ENCODE measurements around the gene ZNF273. TPM values are rescaled to one million over a fixed set of nuclear protein-coding genes. Genes with fewer than 3 reads are reported as not detected.

Gene ZNF273
- polyA plus RNA-seq, 1 donor (not counting 4 experiments of a cell fraction or from before 2014, with no cell fraction given), result 4.7 TPM

GRCh38 chr7:64965594-64965993, 62.5 kb downstream of the ZNF273 start:
- no peak for DNase-seq (ENCODE audit: low read depth, low spot score)
- Histone ChIP-seq H3K27me3 (ENCODE audit: control insufficient read depth, extremely low read depth, insufficient read depth, low read length) (no peaks in the 10 kb centered on the region), H3K36me3 (ENCODE audit: control insufficient read depth in 2 of 2, extremely low read depth in 1 of 2, insufficient read depth in 2 of 2, low read length in 2 of 2) (no peaks in the 10 kb centered on the region), H3K9ac (ENCODE audit: control insufficient read depth, extremely low read depth, insufficient read depth, low read length) (no peak overlapping the region), H3K4me1 (ENCODE audit: control insufficient read depth, extremely low read depth, insufficient read depth, low read length) (no peaks in the 10 kb centered on the region), H2AFZ (ENCODE audit: control insufficient read depth, low read length) (no peak overlapping the region), H3K9me3 (ENCODE audit: control insufficient read depth, low read depth, low read length) (no peaks in the 10 kb centered on the region), H3K27ac (ENCODE audit: control insufficient read depth, insufficient read depth, low read length) (no peak overlapping the region), H3K9me1 (ENCODE audit: control insufficient read depth, extremely low read depth, insufficient read depth, low read length) (no peaks in the 10 kb centered on the region), H3K79me2 (ENCODE audit: control insufficient read depth, insufficient read depth, low read length) (no peaks in the 10 kb centered on the region), H4K20me1 (ENCODE audit: control insufficient read depth, extremely low read depth, insufficient read depth, low read length) (no peaks in the 10 kb centered on the region), H3K4me3 (ENCODE audit: control insufficient read depth in 2 of 3, extremely low read depth in 1 of 3, insufficient read depth in 2 of 3, low read depth in 1 of 3, low read length in 3 of 3) (no peak overlapping the region), H3K4me2 (ENCODE audit: control insufficient read depth, extremely low read depth, insufficient read depth, low read depth, low read length) (no peak overlapping the region)
- dilution Hi-C loops (cut with MboI; ENCODE audit: extremely low pct_ligation_motif_present, low sequenced_read_pairs), result no loop called here
- TF ChIP-seq CTCF (optimal IDR thresholded peaks at IDR 0.05 in 1 of 3, IDR thresholded peaks at IDR 0.05 in 1 of 3, conservative IDR thresholded peaks at IDR 0.05 in 1 of 3; ENCODE audit: extremely low read depth in 1 of 3, insufficient read depth in 2 of 3, low read length in 3 of 3), result no peak
- TF ChIP-seq EZH2 (IDR thresholded peaks at IDR 0.05; ENCODE audit: low read length), result no peak
- no peak for FAIRE-seq

GRCh38 chr7:64978497-64979203, 75.6 kb downstream of the ZNF273 start:
- Histone ChIP-seq H3K27ac (ENCODE audit: control insufficient read depth, insufficient read depth, low read length) (no peak overlapping the region), H3K9me1 (ENCODE audit: control insufficient read depth, extremely low read depth, insufficient read depth, low read length) (no peaks in the 10 kb centered on the region), H3K79me2 (ENCODE audit: control insufficient read depth, insufficient read depth, low read length) (no peaks in the 10 kb centered on the region), H3K9ac (ENCODE audit: control insufficient read depth, extremely low read depth, insufficient read depth, low read length) (no peak overlapping the region), H3K4me3 (ENCODE audit: control insufficient read depth in 2 of 3, extremely low read depth in 1 of 3, insufficient read depth in 2 of 3, low read depth in 1 of 3, low read length in 3 of 3) (no peak overlapping the region), H3K36me3 (ENCODE audit: control insufficient read depth in 2 of 2, extremely low read depth in 1 of 2, insufficient read depth in 2 of 2, low read length in 2 of 2) (no peaks in the 10 kb centered on the region), H2AFZ (ENCODE audit: control insufficient read depth, low read length) (no peak overlapping the region), H3K4me2 (ENCODE audit: control insufficient read depth, extremely low read depth, insufficient read depth, low read depth, low read length) (no peak overlapping the region), H3K27me3 (ENCODE audit: control insufficient read depth, extremely low read depth, insufficient read depth, low read length) (no peaks in the 10 kb centered on the region), H3K9me3 (ENCODE audit: control insufficient read depth, low read depth, low read length) (no peaks in the 10 kb centered on the region), H3K4me1 (ENCODE audit: control insufficient read depth, extremely low read depth, insufficient read depth, low read length) (no peaks in the 10 kb centered on the region), H4K20me1 (ENCODE audit: control insufficient read depth, extremely low read depth, insufficient read depth, low read length) (no peaks in the 10 kb centered on the region)
- TF ChIP-seq CTCF (optimal IDR thresholded peaks at IDR 0.05 in 1 of 3, IDR thresholded peaks at IDR 0.05 in 1 of 3, conservative IDR thresholded peaks at IDR 0.05 in 1 of 3; ENCODE audit: extremely low read depth in 1 of 3, insufficient read depth in 2 of 3, low read length in 3 of 3) (no peak), EZH2 (IDR thresholded peaks at IDR 0.05; ENCODE audit: low read length) (no peak)
- DNase-seq (ENCODE audit: low read depth, low spot score) (no peak), FAIRE-seq (no peak)
- dilution Hi-C loops (cut with MboI; ENCODE audit: extremely low pct_ligation_motif_present, low sequenced_read_pairs), result no loop called here

Other genes with a start within 250 kb of the ZNF273 start
- 2.9 to 5.5 TPM (median 3.8 TPM) in 3 replicates for gene ZNF107, start 237.1 kb upstream of the ZNF273 start, polyA plus RNA-seq
- 2.9 to 6.3 TPM (median 5.2 TPM) in 3 replicates for gene ZNF138, start 108.8 kb upstream of the ZNF273 start, polyA plus RNA-seq
- gene ZNF117, start 87.8 kb downstream of the ZNF273 start, polyA plus RNA-seq, result 0.44 to 2.3 TPM (median 1.8 TPM) in 3 replicates
- gene ERV3-1, start 103.4 kb downstream of the ZNF273 start, polyA plus RNA-seq, result 1.1 to 5.1 TPM (median 3.1 TPM) in 3 replicates